Neural cell (in vitro differentiated cells): ENCODE data around the gene MAP2K4.

ENCODE experiments used
- CTCF ChIP-seq: fragments of 450-650 bp; IDR thresholded peaks from 2 replicates; pipeline ENCODE4 v1.5.1; 2014; ENCODE audit warnings: antibody characterized with exemption, mild to moderate bottlenecking, moderate library complexity; ENCODE audit not compliant: poor library complexity, severe bottlenecking
- POLR2AphosphoS5 ChIP-seq: IDR thresholded peaks from 2 replicates; pipeline ENCODE4 v1.6.1; 2012
- RAD21 ChIP-seq: fragments of 450-650 bp; conservative IDR thresholded peaks from 2 replicates; pipeline ENCODE4 v1.6.1; 2014; ENCODE audit warnings: antibody characterized with exemption, mild to moderate bottlenecking, moderate library complexity
- REST ChIP-seq: IDR thresholded peaks from 2 replicates; pipeline ENCODE4 v1.6.1; 2012; ENCODE audit warnings: borderline replicate concordance
- SMC3 ChIP-seq: fragments of 450-650 bp; conservative IDR thresholded peaks from 2 replicates; pipeline ENCODE4 v1.6.1; 2014; ENCODE audit warnings: antibody characterized with exemption, mild to moderate bottlenecking, moderate library complexity; ENCODE audit not compliant: poor library complexity

DNA sequence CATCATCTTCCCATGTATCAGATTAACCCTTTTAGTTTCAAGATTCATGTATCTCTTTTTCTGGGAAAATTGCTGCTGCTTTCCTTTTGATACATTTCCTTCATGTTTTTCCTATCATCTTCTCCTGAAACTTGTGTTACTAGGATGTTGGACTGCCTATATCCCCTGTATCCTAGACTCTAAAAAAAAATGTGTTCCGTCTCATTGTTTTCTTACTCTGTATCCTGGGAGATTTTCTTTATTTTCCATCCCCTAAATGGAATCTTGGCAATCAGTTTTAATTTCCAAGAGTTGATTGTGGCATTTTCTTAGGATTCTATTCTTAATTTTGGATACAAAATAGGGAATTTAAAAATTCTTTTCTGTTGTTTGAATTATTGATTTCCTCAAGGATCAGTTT, 36.8 kb downstream of the MAP2K4 start:
- TF ChIP-seq REST (no peak), CTCF (no peak), SMC3 (no peak), POLR2AphosphoS5 (no peak), RAD21 (no peak)
